NCI-H146 (cell line): ENCODE results near the gene PITX1.
"Not testable (repeated sequence)": the region's sequence is repeated elsewhere in the genome, so short reads cannot be mapped to it uniquely, and the experiment has no call there.

ENCODE experiments used
- DNase-seq: peaks from one replicate; lab custom pipeline; 2025; lab: John Stamatoyannopoulos, UW

The PITX1 gene

GRCh38 chr5:135010502-135011354 lies 23.3 kb downstream of the PITX1 start:
- no peak for DNase-seq

GRCh38 chr5:135009736-135010501 lies 24.1 kb downstream of the PITX1 start:
- DNase-seq = peak; percentile 65

GRCh38 chr5:135008981-135009735 lies 24.9 kb downstream of the PITX1 start:
- peak; percentile 92 for DNase-seq

- DNase-seq = no peak
Observed at GRCh38 chr5:135008556-135008955, 25.5 kb downstream of the PITX1 start.

GRCh38 chr5:135007749-135008363 lies 26.2 kb downstream of the PITX1 start:
- DNase-seq = no peak

- DNase-seq = no peak
Observed at GRCh38 chr5:135007305-135007704, 26.7 kb downstream of the PITX1 start.

- no peak for DNase-seq
Observed at GRCh38 chr5:135005076-135005475, 29.0 kb downstream of the PITX1 start.

GRCh38 chr5:135004376-135004775 lies 29.7 kb downstream of the PITX1 start:
- DNase-seq = no peak

- DNase-seq = not testable (repeated sequence)
Observed at GRCh38 chr5:134998068-134998467, 36.0 kb downstream of the PITX1 start.

GRCh38 chr5:134997015-134997414 lies 37.0 kb downstream of the PITX1 start:
- DNase-seq = no peak

- DNase-seq = no peak
Observed at GRCh38 chr5:134995850-134996402, 38.1 kb downstream of the PITX1 start.

GRCh38 chr5:134994560-134995156 lies 39.4 kb downstream of the PITX1 start:
- no peak for DNase-seq

GRCh38 chr5:134993161-134993560 lies 40.9 kb downstream of the PITX1 start:
- no peak for DNase-seq

- no peak for DNase-seq
Observed at GRCh38 chr5:134992148-134992547, 41.9 kb downstream of the PITX1 start.

GRCh38 chr5:134990183-134990582 lies 43.8 kb downstream of the PITX1 start:
- not testable (repeated sequence) for DNase-seq

GRCh38 chr5:134989266-134989830 lies 44.7 kb downstream of the PITX1 start:
- no peak for DNase-seq

GRCh38 chr5:134982230-134982629 lies 51.8 kb downstream of the PITX1 start:
- no peak for DNase-seq

GRCh38 chr5:134979416-134979815 lies 54.6 kb downstream of the PITX1 start:
- DNase-seq = no peak
